GM18909 (cell line): ENCODE results near the gene CIBAR2.
"Not testable (repeated sequence)": the region's sequence is repeated elsewhere in the genome, so short reads cannot be mapped to it uniquely, and the experiment has no call there.

ENCODE experiments used
- ATAC-seq: cut with Tn5 transposase; IDR thresholded peaks from one replicate; pipeline ENCODE4 v1.9.1; 2021; ENCODE audit warnings: mild to moderate bottlenecking; ENCODE audit not compliant: unreplicated experiment, poor library complexity

CIBAR2 gene

GRCh38 chr16:85068746-85069145 is 43.5 kb downstream of the CIBAR2 start:
- ATAC-seq, result no peak

GRCh38 chr16:85067426-85067825 is 44.8 kb downstream of the CIBAR2 start:
- no peak for ATAC-seq

GRCh38 chr16:85067024-85067423 is 45.2 kb downstream of the CIBAR2 start:
- no peak for ATAC-seq

- ATAC-seq, result no peak
These were observed 45.9 kb downstream of the CIBAR2 start for GRCh38 chr16:85066346-85066885.

GRCh38 chr16:85065099-85065498 is 47.2 kb downstream of the CIBAR2 start:
- ATAC-seq, result no peak

- no peak for ATAC-seq
These were observed 48.1 kb downstream of the CIBAR2 start for GRCh38 chr16:85064186-85064585.

- no peak for ATAC-seq
These were observed 49.4 kb downstream of the CIBAR2 start for GRCh38 chr16:85062845-85063244.

GRCh38 chr16:85062323-85062722 is 49.9 kb downstream of the CIBAR2 start:
- no peak for ATAC-seq

- no peak for ATAC-seq
These were observed 50.7 kb downstream of the CIBAR2 start for GRCh38 chr16:85061566-85061965.

GRCh38 chr16:85058909-85059308 is 53.4 kb downstream of the CIBAR2 start:
- ATAC-seq, result no peak

GRCh38 chr16:85057948-85058347 is 54.3 kb downstream of the CIBAR2 start:
- no peak for ATAC-seq

GRCh38 chr16:85057212-85057889 is 54.9 kb downstream of the CIBAR2 start:
- ATAC-seq, result no peak

GRCh38 chr16:85056211-85056748 is 56.0 kb downstream of the CIBAR2 start:
- no peak for ATAC-seq

GRCh38 chr16:85055493-85056210 is 56.6 kb downstream of the CIBAR2 start:
- ATAC-seq, result peak; percentile 94

GRCh38 chr16:85054948-85055492 is 57.3 kb downstream of the CIBAR2 start:
- no peak for ATAC-seq

GRCh38 chr16:85054321-85054720 is 58.0 kb downstream of the CIBAR2 start:
- not testable (repeated sequence) for ATAC-seq

GRCh38 chr16:85052536-85052935 is 59.7 kb downstream of the CIBAR2 start:
- no peak for ATAC-seq

GRCh38 chr16:85051683-85052082 is 60.6 kb downstream of the CIBAR2 start:
- no peak for ATAC-seq

GRCh38 chr16:85051067-85051581 is 61.1 kb downstream of the CIBAR2 start:
- no peak for ATAC-seq

GRCh38 chr16:85049706-85050305 is 62.5 kb downstream of the CIBAR2 start:
- ATAC-seq, result no peak
